ENCODE data around the gene NT5DC3.

NT5DC3 gene

GRCh38 chr12:103783744-103784664 is 57.0 kb downstream of the NT5DC3 start:
- H3K36me3 ChIP-seq: peaks cover 54% of the 10 kb centered on the region
- H3K4me1 ChIP-seq (ENCODE audit: control insufficient read depth in 1 of 2, insufficient read depth in 1 of 2, low read depth in 1 of 2, low read length in 1 of 2): no peaks in the 10 kb centered on the region
- H3K27ac ChIP-seq: no peak overlapping the region

DNA sequence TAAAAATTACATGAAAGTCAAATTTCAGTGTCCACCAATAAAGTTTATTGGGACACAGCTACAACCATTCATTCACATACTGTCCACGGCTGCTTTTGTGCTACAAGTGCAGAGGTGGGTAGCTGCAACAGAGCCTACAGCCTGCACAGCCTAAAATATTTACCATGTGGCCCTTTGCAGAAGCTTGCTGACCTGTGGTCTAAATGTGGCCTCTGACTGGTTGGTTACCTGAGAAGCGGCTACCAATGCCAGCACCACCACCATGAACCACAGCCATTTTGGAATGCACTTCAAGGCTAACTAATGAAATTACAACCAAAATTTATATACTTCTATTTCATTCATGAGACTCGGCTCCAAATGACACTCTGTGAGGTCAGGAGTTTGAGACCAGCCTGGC is 58.6 kb downstream of the NT5DC3 start:
- Histone ChIP-seq H3K9me3 (no peaks in the 10 kb centered on the region), H3K27me3 (no peaks in the 10 kb centered on the region), H3K4me3 (ENCODE audit: low read depth in 1 of 2, low read length in 1 of 2) (no peak overlapping the region), H3K27ac (no peak overlapping the region), H3K4me1 (ENCODE audit: control insufficient read depth in 1 of 2, insufficient read depth in 1 of 2, low read depth in 1 of 2, low read length in 1 of 2) (no peaks in the 10 kb centered on the region), H3K36me3 (peaks cover 62% of the 10 kb centered on the region)
- TF ChIP-seq CTCF (IDR thresholded peaks at IDR 0.05): no peak

More at GRCh38 chr12:103783744-103784664, 57.0 kb downstream of the NT5DC3 start:
- H3K4me3 ChIP-seq (ENCODE audit: low read depth in 1 of 2, low read length in 1 of 2): no peak overlapping the region
- no peak for TF ChIP-seq CTCF (IDR thresholded peaks at IDR 0.05)
- no peaks in the 10 kb centered on the region for H3K27me3 ChIP-seq
- no peaks in the 10 kb centered on the region for H3K9me3 ChIP-seq

- TF ChIP-seq CTCF (IDR thresholded peaks at IDR 0.05): no peak
- no peaks in the 10 kb centered on the region for H3K27me3 ChIP-seq
- H3K27ac ChIP-seq: no peak overlapping the region
- H3K9me3 ChIP-seq: no peaks in the 10 kb centered on the region
- H3K4me3 ChIP-seq (ENCODE audit: low read depth in 1 of 2, low read length in 1 of 2): no peak overlapping the region
- no peaks in the 10 kb centered on the region for H3K4me1 ChIP-seq (ENCODE audit: control insufficient read depth in 1 of 2, insufficient read depth in 1 of 2, low read depth in 1 of 2, low read length in 1 of 2)
- peaks cover 71% of the 10 kb centered on the region for H3K36me3 ChIP-seq
Observed at GRCh38 chr12:103780992-103781391, 60.0 kb downstream of the NT5DC3 start.

DNA sequence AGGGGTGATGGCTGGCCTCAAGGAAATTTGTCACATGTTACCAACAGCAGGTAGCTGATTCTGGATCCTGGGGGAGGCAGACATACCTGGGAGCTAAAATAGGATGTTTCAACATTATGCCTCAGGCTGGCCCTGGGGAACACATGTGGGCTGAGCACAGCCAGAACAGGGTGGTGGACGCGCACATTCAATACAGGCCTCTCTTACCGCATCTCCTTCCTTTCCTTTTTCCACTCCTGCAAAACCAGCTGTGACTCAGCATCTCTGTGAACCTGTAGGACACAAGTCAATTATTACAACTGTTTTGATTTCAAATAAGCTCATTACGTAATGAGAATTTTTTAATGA is 61.0 kb downstream of the NT5DC3 start:
- H3K27ac ChIP-seq: no peak overlapping the region
- H3K36me3 ChIP-seq: peaks cover 73% of the 10 kb centered on the region
- H3K4me1 ChIP-seq (ENCODE audit: control insufficient read depth in 1 of 2, insufficient read depth in 1 of 2, low read depth in 1 of 2, low read length in 1 of 2): no peaks in the 10 kb centered on the region

DNA sequence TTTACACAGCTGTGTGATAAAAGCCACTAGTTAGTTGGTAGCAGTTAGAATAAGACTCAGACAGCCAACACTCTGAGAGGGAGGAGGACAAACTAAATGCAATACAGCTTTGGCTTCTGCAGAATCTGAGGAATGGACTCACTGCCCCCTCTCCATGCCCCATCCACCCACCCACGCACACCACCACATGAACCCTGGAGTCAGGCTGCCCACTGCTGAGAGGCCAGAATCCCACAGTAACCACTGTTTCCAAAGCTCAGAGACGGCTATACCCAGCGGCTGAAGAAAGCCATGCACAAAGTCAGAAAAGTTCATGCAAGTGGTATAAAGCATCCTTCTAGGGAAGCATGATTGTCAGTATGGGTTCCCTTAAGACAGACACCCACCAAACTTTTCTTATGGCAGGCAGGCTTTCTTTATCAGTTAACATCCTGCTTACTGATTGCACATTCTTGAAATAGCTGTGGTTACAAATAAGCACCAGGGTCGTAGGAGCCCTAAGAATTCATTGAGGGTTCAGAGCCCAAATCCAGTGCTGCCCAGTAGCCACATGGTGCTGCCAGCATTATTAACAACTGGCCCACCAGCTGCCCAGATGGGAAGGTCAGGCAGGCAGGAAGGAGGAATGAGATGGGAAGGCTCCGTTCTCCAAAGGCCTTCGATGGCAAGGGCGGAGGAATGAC is 61.5 kb downstream of the NT5DC3 start:
- no peak for TF ChIP-seq CTCF (IDR thresholded peaks at IDR 0.05)
- Histone ChIP-seq H3K36me3 (peaks cover 68% of the 10 kb centered on the region), H3K9me3 (no peaks in the 10 kb centered on the region), H3K4me1 (ENCODE audit: control insufficient read depth in 1 of 2, insufficient read depth in 1 of 2, low read depth in 1 of 2, low read length in 1 of 2) (no peaks in the 10 kb centered on the region), H3K27me3 (no peaks in the 10 kb centered on the region), H3K27ac (no peak overlapping the region), H3K4me3 (ENCODE audit: low read depth in 1 of 2, low read length in 1 of 2) (no peak overlapping the region)

More for the DNA sequence above, 61.0 kb downstream of the NT5DC3 start:
- Histone ChIP-seq H3K9me3 (no peaks in the 10 kb centered on the region), H3K27me3 (no peaks in the 10 kb centered on the region), H3K4me3 (ENCODE audit: low read depth in 1 of 2, low read length in 1 of 2) (no peak overlapping the region)
- TF ChIP-seq CTCF (IDR thresholded peaks at IDR 0.05): no peak
